HG02852 (cell line): ENCODE results near the gene NEDD4L.
"Not testable (repeated sequence)": the region's sequence is repeated elsewhere in the genome, so short reads cannot be mapped to it uniquely, and the experiment has no call there.

Experiments
- ATAC-seq: cut with Tn5 transposase; IDR thresholded peaks from one replicate; pipeline ENCODE4 v1.9.1; 2021; ENCODE audit warnings: mild to moderate bottlenecking, moderate library complexity; ENCODE audit not compliant: unreplicated experiment

NEDD4L gene

DNA sequence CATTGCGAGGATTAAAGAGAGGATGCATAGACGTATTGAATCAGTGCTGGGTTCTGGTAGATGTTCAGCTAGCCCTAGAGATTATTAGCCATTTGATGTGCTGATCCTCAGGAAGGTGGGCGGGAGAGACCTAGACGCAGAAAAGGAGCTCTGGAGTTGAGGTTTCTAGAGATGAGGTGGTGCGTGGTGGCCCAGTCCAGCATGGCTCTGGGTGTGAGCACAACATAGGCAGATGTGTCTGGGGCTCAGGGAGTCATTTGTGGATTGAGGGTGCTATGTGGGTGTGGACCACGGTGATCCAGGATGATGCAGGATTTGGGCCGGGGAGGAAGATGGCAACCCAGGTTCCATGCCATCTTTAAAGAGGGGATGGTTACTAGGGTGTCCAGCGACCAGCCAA is 102.1 kb downstream of the NEDD4L start:
- ATAC-seq, result no peak

DNA sequence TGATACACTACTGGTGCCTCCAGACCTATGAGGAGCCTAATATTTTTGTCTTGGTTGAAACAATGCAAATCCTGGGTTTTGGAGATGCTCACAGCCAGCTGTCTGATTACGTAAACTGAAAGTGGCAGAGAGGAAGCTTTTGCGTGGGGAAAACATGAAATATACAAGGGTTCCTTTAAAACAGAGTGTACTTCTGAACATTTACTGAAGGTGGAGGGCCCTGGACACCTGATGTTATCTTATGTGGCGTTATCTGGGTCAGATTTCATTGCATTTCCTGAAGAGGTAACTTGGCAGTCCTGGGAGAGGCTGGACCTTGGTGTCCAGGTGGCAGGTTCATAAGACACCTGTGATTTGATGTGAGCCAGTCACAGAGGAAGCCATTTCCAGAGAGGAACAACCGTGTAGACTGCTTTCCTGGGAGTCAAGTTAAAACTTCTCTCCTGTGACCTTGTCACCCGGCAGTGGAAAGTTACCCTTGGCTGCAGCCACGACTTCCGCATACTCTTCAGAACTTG is 105.0 kb downstream of the NEDD4L start:
- no peak for ATAC-seq

DNA sequence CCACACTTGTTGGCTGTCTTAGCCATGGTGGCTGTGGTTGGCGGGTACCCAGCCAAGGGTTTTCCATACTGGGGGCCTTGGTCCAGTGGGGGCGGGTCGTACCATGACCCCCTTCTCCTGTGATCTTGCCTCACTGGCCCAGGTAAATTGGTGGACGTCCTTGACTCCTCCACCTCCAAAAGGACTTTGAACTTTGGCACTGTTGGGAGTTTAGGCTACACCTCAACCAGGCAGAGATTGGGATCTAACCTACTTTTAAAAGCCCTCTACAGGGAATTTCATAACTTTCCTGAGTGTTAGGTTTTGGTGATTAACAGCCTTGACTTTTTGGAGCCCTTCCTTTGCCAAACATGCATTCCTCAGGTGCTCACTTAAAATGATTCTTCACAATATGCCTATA is 106.7 kb downstream of the NEDD4L start:
- no peak for ATAC-seq

DNA sequence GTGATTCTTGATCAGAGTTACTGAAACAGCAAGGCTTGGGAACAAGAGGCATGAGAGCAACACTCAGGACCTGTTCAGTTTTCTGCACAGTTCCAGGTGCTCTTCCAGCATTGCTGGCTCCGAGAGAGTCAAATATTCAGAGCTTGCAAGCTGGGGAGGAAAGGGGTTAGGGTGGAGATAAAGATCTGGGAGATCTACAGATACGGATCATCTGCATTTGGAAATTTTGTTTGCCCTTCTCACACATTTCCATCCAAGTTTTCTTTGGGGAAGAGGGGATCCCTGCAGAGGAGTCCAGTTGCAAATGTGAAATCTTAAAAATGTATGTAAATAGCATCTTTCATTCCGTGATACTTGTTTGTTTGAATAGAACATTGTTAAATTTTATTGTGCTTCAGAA is 108.2 kb downstream of the NEDD4L start:
- ATAC-seq, result no peak

GRCh38 chr18:58152891-58153290 is 108.9 kb downstream of the NEDD4L start:
- no peak for ATAC-seq

DNA sequence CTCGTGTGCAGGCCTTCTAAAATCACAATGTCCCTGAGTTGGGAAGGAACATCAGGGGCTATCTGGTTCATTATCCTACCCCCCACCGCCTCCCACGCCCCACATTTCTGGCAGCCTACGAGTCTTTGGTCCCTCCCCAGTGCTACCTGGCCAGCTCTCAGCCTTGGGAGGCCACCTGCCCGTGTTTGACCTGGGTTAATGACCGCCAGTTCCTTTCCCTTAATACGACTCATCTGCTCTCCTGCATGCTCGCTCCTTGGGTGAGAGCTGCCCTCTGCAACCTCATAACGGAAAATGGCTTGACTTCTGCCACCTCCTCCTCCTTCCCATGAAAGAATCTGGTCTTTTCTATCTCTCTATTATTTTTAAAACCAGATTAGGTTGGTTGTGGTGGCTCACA is 112.5 kb downstream of the NEDD4L start:
- ATAC-seq, result no peak

GRCh38 chr18:58157237-58157636 is 113.2 kb downstream of the NEDD4L start:
- ATAC-seq, result no peak

DNA sequence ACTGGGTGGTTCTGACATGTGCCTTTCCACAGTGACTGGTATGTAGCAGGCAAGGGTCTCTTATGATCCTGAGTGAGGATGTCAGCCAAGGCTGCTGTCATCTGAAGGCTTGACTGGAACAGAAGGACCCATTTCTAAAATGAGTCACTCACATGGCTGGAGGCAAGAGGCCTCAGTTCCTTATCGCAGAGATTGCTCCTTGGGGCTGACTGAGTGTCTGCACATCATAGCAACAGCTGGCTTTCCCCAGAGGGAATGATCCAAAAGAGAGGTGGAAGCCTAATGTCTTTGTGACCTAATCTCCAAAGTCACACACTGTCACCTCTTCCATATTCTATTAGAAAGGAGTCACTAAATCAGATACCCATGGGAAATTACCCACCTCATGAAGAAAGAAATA is 114.0 kb downstream of the NEDD4L start:
- no peak for ATAC-seq

GRCh38 chr18:58158459-58158858 is 114.4 kb downstream of the NEDD4L start:
- no peak for ATAC-seq

GRCh38 chr18:58161659-58162058 is 117.6 kb downstream of the NEDD4L start:
- no peak for ATAC-seq

GRCh38 chr18:58162127-58162526 is 118.1 kb downstream of the NEDD4L start:
- ATAC-seq, result no peak

- ATAC-seq, result no peak
Observed at GRCh38 chr18:58163004-58163590, 119.1 kb downstream of the NEDD4L start.

GRCh38 chr18:58166278-58166844 is 122.3 kb downstream of the NEDD4L start:
- no peak for ATAC-seq

GRCh38 chr18:58167073-58167472 is 123.0 kb downstream of the NEDD4L start:
- no peak for ATAC-seq

GRCh38 chr18:58168221-58168620 is 124.2 kb downstream of the NEDD4L start:
- ATAC-seq, result no peak

DNA sequence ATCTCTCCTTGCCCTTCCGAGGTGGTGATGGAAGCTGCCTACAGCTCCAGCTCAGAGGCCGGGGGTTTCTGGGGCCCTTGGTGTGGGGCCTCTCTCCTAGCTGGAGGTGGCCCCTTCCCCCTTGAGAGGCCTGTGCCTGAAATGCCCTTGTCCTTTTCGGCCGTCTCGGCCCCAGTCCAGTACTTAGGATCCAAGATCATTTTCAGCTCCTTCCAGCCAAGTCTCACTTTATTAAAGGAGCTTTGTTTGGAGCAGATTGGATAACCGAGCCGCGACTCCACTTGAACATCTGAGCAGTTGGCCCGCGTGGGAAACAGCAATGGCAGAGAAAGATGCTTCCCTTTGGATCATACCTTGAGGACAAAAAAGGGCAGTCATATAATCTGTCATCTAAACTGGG is 125.0 kb downstream of the NEDD4L start:
- ATAC-seq, result no peak

DNA sequence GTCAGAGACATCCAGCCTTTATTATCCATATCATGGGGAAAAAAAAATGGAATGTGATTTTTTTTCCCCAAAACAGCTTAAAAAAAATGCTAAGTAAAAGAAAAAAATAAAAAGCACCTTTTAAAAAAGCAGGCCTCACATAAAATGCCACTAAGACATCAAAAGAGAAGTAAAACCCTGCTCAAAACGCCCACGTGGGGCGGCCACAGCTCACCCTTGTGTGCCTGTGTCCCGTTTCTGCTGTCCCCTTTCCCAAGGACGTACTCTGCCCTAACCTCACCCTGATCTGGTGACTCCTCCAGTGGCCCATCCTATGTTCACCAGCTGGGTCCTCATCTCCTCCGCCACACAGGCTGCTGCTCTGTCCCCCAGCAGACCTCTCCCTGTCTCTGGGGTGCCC is 125.4 kb downstream of the NEDD4L start:
- no peak for ATAC-seq

- not testable (repeated sequence) for ATAC-seq
Observed at GRCh38 chr18:58170036-58170435, 126.0 kb downstream of the NEDD4L start.

DNA sequence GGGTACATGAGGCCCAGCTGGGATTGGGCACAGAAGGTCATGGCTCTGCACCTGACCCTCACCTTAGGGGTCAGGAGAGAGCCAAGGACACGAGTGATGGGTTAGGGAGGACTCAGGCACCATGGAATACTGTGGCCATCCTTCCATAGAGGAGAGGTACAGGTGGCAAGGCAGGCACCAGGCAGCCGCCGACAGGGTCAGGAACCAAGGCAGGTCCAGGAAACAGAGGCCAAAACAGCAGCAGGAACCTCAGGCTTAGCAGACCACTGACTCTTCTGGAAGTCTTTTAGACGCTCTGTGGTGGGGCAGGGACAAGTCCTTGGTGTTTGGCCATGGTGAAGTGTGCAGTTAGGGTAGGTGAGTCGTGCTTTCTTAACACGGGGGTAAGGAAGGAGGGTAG is 128.0 kb downstream of the NEDD4L start:
- ATAC-seq, result no peak

DNA sequence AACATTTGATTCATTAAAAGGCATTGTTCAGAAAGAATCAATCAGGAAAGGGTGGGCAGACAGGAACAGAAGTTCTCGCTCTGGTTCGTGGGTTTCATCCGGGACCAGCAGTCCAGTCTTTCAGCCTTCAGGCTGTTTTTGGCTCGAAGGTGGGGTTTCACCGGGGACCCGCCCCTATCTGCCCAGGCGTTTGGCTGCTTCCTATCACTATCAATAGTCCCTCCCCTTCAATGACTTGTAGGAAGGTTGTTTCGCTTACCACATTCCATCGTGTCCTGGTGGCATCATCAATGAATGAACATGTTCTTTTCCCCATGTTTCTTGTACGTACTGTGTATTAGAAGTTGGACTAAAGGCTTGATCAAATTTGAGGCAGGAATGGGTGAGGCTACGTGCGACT is 130.3 kb downstream of the NEDD4L start:
- no peak for ATAC-seq

- ATAC-seq, result no peak
Observed at GRCh38 chr18:58175122-58175785, 131.2 kb downstream of the NEDD4L start.

GRCh38 chr18:58175786-58176176 is 131.8 kb downstream of the NEDD4L start:
- ATAC-seq, result no peak
